IMR-90 (cell line): ENCODE data around the gene IDH3G. TPM values are rescaled to one million over a fixed set of nuclear protein-coding genes. Genes with fewer than 3 reads are reported as not detected.

Source experiments
- ATAC-seq: fragments of 200-7000 bp; cut with Tn5 transposase; 2 replicates; pipeline ENCODE4 v1.9.1; 2020; ENCODE audit warnings: low read depth, mild to moderate bottlenecking, moderate library complexity
- BruUV-seq: library from RNA; stranded (reverse); fragments of 400-500 nt; replicated peaks from 2 replicates; lab custom pipeline; 2021; lab: Mats Ljungman, UMichigan
- CTCF ChIA-PET: fragments of 300-600 bp; formaldehyde crosslinking; extraction: SDS; loops from one replicate; lab custom pipeline; 2021; ENCODE audit warnings: antibody characterized with exemption; lab: Yijun Ruan, JAX
- POLR2A ChIA-PET: fragments of 300-600 bp; sonication (Branson Sonifier 250); formaldehyde crosslinking; loops from one replicate; lab custom pipeline; 2022; ENCODE audit warnings: antibody characterized with exemption; ENCODE audit not compliant: unreplicated experiment; lab: Charles Lee
- DNase-seq: peaks from one replicate; pipeline ENCODE4 v3.0.0; 2013
- H2AFZ ChIP-seq: replicated peaks from 2 replicates; pipeline ENCODE3; 2013; ENCODE audit warnings: low read length, mild to moderate bottlenecking; ENCODE audit not compliant: poor library complexity
- H2AK5ac ChIP-seq: 2 replicates; pipeline ENCODE4 v1.6.1; 2013; ENCODE audit warnings: low read depth, low read length, inconsistent platforms
- H2AK9ac ChIP-seq: replicated peaks from 2 replicates; pipeline ENCODE3; 2013; ENCODE audit warnings: mild to moderate bottlenecking, low read depth, low read length, moderate library complexity; ENCODE audit not compliant: poor library complexity
- H2BK120ac ChIP-seq: 2 replicates; pipeline ENCODE4 v1.6.1; 2013; ENCODE audit warnings: low read depth, low read length, inconsistent platforms
- H2BK15ac ChIP-seq: 3 replicates; pipeline ENCODE4 v1.6.1; 2013; ENCODE audit warnings: low read depth, low read length, inconsistent platforms
- H2BK20ac ChIP-seq: 2 replicates; pipeline ENCODE4 v1.6.1; 2013; ENCODE audit warnings: low read depth, mild to moderate bottlenecking, inconsistent platforms, low read length, moderate library complexity
- H2BK5ac ChIP-seq: 2 replicates; pipeline ENCODE4 v1.6.1; 2013; ENCODE audit warnings: mild to moderate bottlenecking, low read depth, low read length, inconsistent platforms; ENCODE audit not compliant: poor library complexity, severe bottlenecking
- H3K14ac ChIP-seq: replicated peaks from 2 replicates; pipeline ENCODE4 v1.6.1; 2013; ENCODE audit warnings: low read depth, low read length, inconsistent platforms
- H3K18ac ChIP-seq: 2 replicates; pipeline ENCODE4 v1.6.1; 2013; ENCODE audit warnings: low read depth, low read length, control low read depth
- H3K23ac ChIP-seq: 2 replicates; pipeline ENCODE4 v1.6.1; 2013; ENCODE audit warnings: low read depth, low read length, inconsistent platforms
- H3K27ac ChIP-seq: 2 replicates; pipeline ENCODE4 v1.5.1; 2013; ENCODE audit warnings: mild to moderate bottlenecking, control low read depth, low read length; ENCODE audit not compliant: insufficient read depth
- H3K27me3 ChIP-seq: 2 replicates; pipeline ENCODE4 v1.6.1; 2013; ENCODE audit warnings: low read length; ENCODE audit not compliant: control insufficient read depth, insufficient read depth
- H3K36me3 ChIP-seq: 2 replicates; pipeline ENCODE4 v1.6.1; 2013; ENCODE audit warnings: low read length, mixed read lengths; ENCODE audit not compliant: control insufficient read depth, insufficient read depth
- H3K4ac ChIP-seq: 2 replicates; pipeline ENCODE4 v1.6.1; 2013; ENCODE audit warnings: low read depth, low read length, inconsistent platforms
- H3K4me1 ChIP-seq: 2 replicates; pipeline ENCODE4 v1.6.1; 2013; ENCODE audit warnings: low read length, mixed read lengths; ENCODE audit not compliant: control insufficient read depth, insufficient read depth
- H3K4me2 ChIP-seq: 2 replicates; pipeline ENCODE4 v1.6.1; 2013; ENCODE audit warnings: low read depth, mild to moderate bottlenecking, control low read depth, low read length, moderate library complexity
- H3K4me3 ChIP-seq: 2 replicates; pipeline ENCODE4 v1.5.1; 2013; ENCODE audit warnings: low read depth, mild to moderate bottlenecking, control low read depth, low read length, moderate library complexity; ENCODE audit not compliant: insufficient read depth
- H3K56ac ChIP-seq: 2 replicates; pipeline ENCODE4 v1.6.1; 2013; ENCODE audit warnings: low read length, inconsistent platforms; ENCODE audit not compliant: insufficient read depth; ENCODE audit errors: extremely low read depth
- H3K79me1 ChIP-seq, 2 experiments: 2 replicates each; pipeline ENCODE4 v1.6.1; 2013; ENCODE audit warnings: low read length in 2 of 2, inconsistent platforms in 1 of 2, low read depth in 1 of 2
- H3K9ac ChIP-seq: 2 replicates; pipeline ENCODE4 v1.6.1; 2013; ENCODE audit warnings: low read depth, low read length, control low read depth
- H3K9me1 ChIP-seq: 2 replicates; pipeline ENCODE4 v1.6.1; 2013; ENCODE audit warnings: low read length, inconsistent platforms; ENCODE audit not compliant: insufficient read depth
- H3K9me3 ChIP-seq: 2 replicates; pipeline ENCODE4 v1.6.1; 2013; ENCODE audit warnings: low read length; ENCODE audit not compliant: control insufficient read depth, insufficient read depth
- H4K20me1 ChIP-seq: 2 replicates; pipeline ENCODE4 v1.6.1; 2013; ENCODE audit warnings: low read length, inconsistent platforms; ENCODE audit not compliant: insufficient read depth
- H4K5ac ChIP-seq: 2 replicates; pipeline ENCODE4 v1.6.1; 2013; ENCODE audit warnings: mild to moderate bottlenecking, low read depth, low read length, control low read depth
- H4K8ac ChIP-seq, 2 experiments: 2 replicates each; pipeline ENCODE4 v1.6.1; 2013; ENCODE audit warnings: low read depth in 2 of 2, low read length in 2 of 2, control low read depth in 1 of 2, inconsistent platforms in 1 of 2
- H4K91ac ChIP-seq: 2 replicates; pipeline ENCODE4 v1.6.1; 2013; ENCODE audit warnings: low read depth, low read length, inconsistent platforms; ENCODE audit not compliant: insufficient read depth
- BHLHE40 ChIP-seq: fragments of 150-350 bp; IDR thresholded peaks from 2 replicates; pipeline ENCODE4 v1.6.1; 2016; ENCODE audit warnings: mild to moderate bottlenecking, low read depth, low read length
- WGBS, 2 experiments: methylation state at CpG; one replicate each; pipeline versions ENCODE4 v1.1.5 to v1.1.7; 2013; ENCODE audit warnings: missing lambda C conversion rate in 2 of 2; ENCODE audit not compliant: insufficient read length in 1 of 2; ENCODE audit errors: extremely low coverage in 2 of 2; 5-methylcytosine and 5-hydroxymethylcytosine counted together
- dilution Hi-C: fragments of 300-500 bp; cut with HindIII; formaldehyde crosslinking; loops from one replicate; pipeline ENCODE4 v1.14.3; 2018; ENCODE audit warnings: low sequenced_read_pairs; ENCODE audit not compliant: unreplicated experiment
- in situ Hi-C: fragments of 300-500 bp; cut with MboI; formaldehyde crosslinking; loops from 3 replicates; pipeline ENCODE4 v1.14.3; 2019; ENCODE audit warnings: low sequenced_read_pairs, inconsistent platforms, mixed read lengths
- intact Hi-C: fragments of 100-400 bp; cut with micrococcal nuclease; formaldehyde crosslinking; loops from 2 replicates; pipeline ENCODE4 v1.10.0; 2022
- polyA plus RNA-seq, 3 experiments: library from polyadenylated mRNA; depleted of rRNA; stranded (reverse); fragments of >200 nt; gene quantifications; 2 replicates each; pipeline ENCODE4 v1.2.3, GENCODE V29; 2012; ENCODE audit warnings: low replicate concordance in 1 of 3
- total RNA-seq: library from RNA; depleted of rRNA; stranded (reverse); fragments of >200 nt; gene quantifications from 2 replicates; pipeline ENCODE4 v1.2.3, GENCODE V29; 2012

Gene IDH3G
- total and polyA plus RNA-seq, 2 of the 4 experiments (the other 2 are of a cell fraction): 79.4 to 85.7 TPM

DNA sequence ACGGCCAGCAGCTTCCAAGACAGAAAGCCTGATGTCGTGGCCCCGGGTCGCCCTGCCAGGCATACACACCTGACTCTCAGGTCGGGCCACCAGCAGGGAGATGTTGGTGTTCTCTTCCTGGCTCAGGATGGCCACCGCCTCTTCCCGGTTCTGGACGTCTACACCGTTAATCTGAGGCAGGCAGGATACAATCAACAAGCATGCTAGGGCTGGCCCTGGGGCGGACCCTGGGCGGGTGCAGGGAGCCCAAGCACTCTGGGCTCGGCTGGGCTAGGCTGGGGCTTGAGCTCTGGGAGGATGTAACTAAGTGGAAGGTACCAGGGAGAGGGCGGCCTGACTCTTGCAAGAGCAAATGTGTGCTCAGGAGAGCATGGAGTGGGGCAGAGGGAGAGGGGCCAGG is 11.3 kb upstream of the IDH3G start:
- no peak overlapping the region for H2AK9ac ChIP-seq
- TF ChIP-seq BHLHE40: no peak
- no peak overlapping the region for H2BK15ac ChIP-seq
- CTCF ChIA-PET: no interaction called here
- WGBS, 2 experiments: 78% methylated on average over 9 of the region's 13 CpGs; no CpG with 5 or more reads in 1 of the 2 experiments
- no peak overlapping the region for H3K4me3 ChIP-seq
- H4K5ac ChIP-seq: no peak overlapping the region
- no peak overlapping the region for H3K27ac ChIP-seq
- BruUV-seq: no TSS peak
- H3K56ac ChIP-seq: no peak overlapping the region
- H3K14ac ChIP-seq: no peak overlapping the region
- H3K23ac ChIP-seq: no peak overlapping the region
- no peak overlapping the region for H4K8ac ChIP-seq
- H3K18ac ChIP-seq: no peak overlapping the region
- ATAC-seq (no peak), DNase-seq (no peak)
- H3K4ac ChIP-seq: no peak overlapping the region
- no peak overlapping the region for H2AFZ ChIP-seq
- dilution Hi-C loops (no loop called here), intact Hi-C loops (no loop called here), in situ Hi-C loops (no loop called here)
- no peaks in the 10 kb centered on the region for H3K4me1 ChIP-seq
- POLR2A ChIA-PET: no interaction called here
- H2BK20ac ChIP-seq: no peak overlapping the region
- no peaks in the 10 kb centered on the region; the same call in 1 of the 2 replicates for H3K27me3 ChIP-seq
- H3K79me1 ChIP-seq: no peaks in the 10 kb centered on the region
- no peak overlapping the region for H2BK5ac ChIP-seq
- H4K20me1 ChIP-seq: no peaks in the 10 kb centered on the region
- H2AK5ac ChIP-seq: no peak overlapping the region
- H4K91ac ChIP-seq: no peak overlapping the region
- peaks cover 6% of the 10 kb centered on the region for H3K9me3 ChIP-seq
- no peaks in the 10 kb centered on the region for H3K9me1 ChIP-seq
- no peak overlapping the region for H3K9ac ChIP-seq
- H3K4me2 ChIP-seq: no peak overlapping the region
- no peaks in the 10 kb centered on the region for H3K36me3 ChIP-seq
- no peak overlapping the region for H2BK120ac ChIP-seq
